Osteoblast (primary cell): ENCODE data around the gene LRP8. TPM values are rescaled to one million over a fixed set of nuclear protein-coding genes. Genes with fewer than 3 reads are reported as not detected.

ENCODE experiments used
- DNase-seq: peaks from one replicate; pipeline ENCODE4 v3.0.0; 2011; ENCODE audit warnings: low spot score, mixed read lengths; ENCODE audit not compliant: insufficient read length; ENCODE audit errors: missing footprints
- H2AFZ ChIP-seq: 2 replicates; pipeline ENCODE4 v1.6.0; 2011; ENCODE audit warnings: mild to moderate bottlenecking, low read length
- H3K27ac ChIP-seq: 2 replicates; pipeline ENCODE4 v1.5.1; 2011; ENCODE audit warnings: mild to moderate bottlenecking, low read depth, low read length, moderate library complexity
- H3K27me3 ChIP-seq: 2 replicates; pipeline ENCODE4 v1.6.0; 2012; ENCODE audit warnings: mild to moderate bottlenecking, control low read depth, inconsistent platforms, low read length, moderate library complexity; ENCODE audit not compliant: insufficient read depth
- H3K36me3 ChIP-seq: 2 replicates; pipeline ENCODE4 v1.5.1; 2011; ENCODE audit warnings: mild to moderate bottlenecking, low read length, control low read depth, moderate library complexity; ENCODE audit not compliant: insufficient read depth
- H3K4me1 ChIP-seq: 2 replicates; pipeline ENCODE4 v1.5.1; 2011; ENCODE audit warnings: mild to moderate bottlenecking, low read length, control low read depth, moderate library complexity; ENCODE audit not compliant: insufficient read depth
- H3K4me2 ChIP-seq: 2 replicates; pipeline ENCODE4 v1.6.0; 2011; ENCODE audit warnings: mild to moderate bottlenecking, low read length; ENCODE audit not compliant: insufficient read depth
- H3K4me3 ChIP-seq: fragments of 200-600 bp; sonication (generic); 3 replicates; pipeline ENCODE4 v1.5.1; 2012; ENCODE audit warnings: mild to moderate bottlenecking, low read length, inconsistent platforms; ENCODE audit not compliant: insufficient read depth
- H3K79me2 ChIP-seq: 2 replicates; pipeline ENCODE4 v1.6.0; 2012; ENCODE audit warnings: mild to moderate bottlenecking, low read length, control low read depth, inconsistent platforms; ENCODE audit not compliant: insufficient read depth
- H3K9me3 ChIP-seq: 2 replicates; pipeline ENCODE4 v1.5.1; 2011; ENCODE audit warnings: low read depth, low read length, control low read depth
- H4K20me1 ChIP-seq: 2 replicates; pipeline ENCODE4 v1.6.0; 2012; ENCODE audit warnings: mild to moderate bottlenecking, low read length, control low read depth; ENCODE audit not compliant: insufficient read depth
- CTCF ChIP-seq: IDR thresholded peaks from 2 replicates; pipeline ENCODE4 v1.5.1; 2011; ENCODE audit warnings: mild to moderate bottlenecking, low read depth, low read length, moderate library complexity; ENCODE audit errors: extremely low read depth
- total RNA-seq: library from RNA; depleted of rRNA; stranded (reverse); fragments of >200 nt; gene quantifications from 2 replicates; pipeline ENCODE4 v1.2.3, GENCODE V29; 2012

LRP8 gene
- total RNA-seq, 1 donor = 11.2 TPM

- TF ChIP-seq CTCF = no peak
- Histone ChIP-seq H3K36me3 (peaks cover 10% of the 10 kb centered on the region), H4K20me1 (no peaks in the 10 kb centered on the region)
These were observed 5.9 kb downstream of the LRP8 start for GRCh38 chr1:53321776-53322602.

DNA sequence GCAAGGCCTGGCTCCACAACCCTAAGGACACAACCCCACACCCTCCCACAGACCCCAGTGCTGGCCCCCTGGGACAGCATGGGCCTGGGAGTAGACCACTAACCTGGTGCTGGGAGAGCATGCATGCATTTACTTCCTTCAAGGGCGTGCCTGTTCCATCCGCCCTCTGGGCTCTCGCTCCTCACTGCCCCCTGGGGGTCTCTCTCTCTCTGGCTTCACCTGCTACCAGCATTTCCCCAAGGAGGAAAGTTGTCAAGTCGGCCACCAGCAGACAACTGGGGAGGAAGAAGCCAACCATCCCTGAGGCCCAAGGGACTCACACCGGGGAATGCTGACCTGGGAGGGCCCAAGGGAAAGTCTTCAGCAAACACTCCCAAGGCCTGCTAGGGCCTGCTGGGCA is 6.5 kb downstream of the LRP8 start:
- TF ChIP-seq CTCF = peak; percentile 5

More at GRCh38 chr1:53321776-53322602, 5.9 kb downstream of the LRP8 start:
- H3K79me2 ChIP-seq = no peaks in the 10 kb centered on the region
- no peak overlapping the region for H2AFZ ChIP-seq
- no peaks in the 10 kb centered on the region for H3K9me3 ChIP-seq
- H3K27me3 ChIP-seq = no peaks in the 10 kb centered on the region
- DNase-seq = peak; percentile 47
- no peak overlapping the region for H3K4me2 ChIP-seq
- H3K4me3 ChIP-seq = no peak overlapping the region
- H3K4me1 ChIP-seq = peaks cover 18% of the 10 kb centered on the region
- H3K27ac ChIP-seq = no peak overlapping the region

GRCh38 chr1:53320646-53321045 is 7.2 kb downstream of the LRP8 start:
- no peak overlapping the region for H3K27ac ChIP-seq
- peaks cover 10% of the 10 kb centered on the region for H3K36me3 ChIP-seq
- H3K9me3 ChIP-seq = no peaks in the 10 kb centered on the region
- H3K4me3 ChIP-seq = no peak overlapping the region
- no peaks in the 10 kb centered on the region for H3K79me2 ChIP-seq
- peak; percentile 73 for DNase-seq
- TF ChIP-seq CTCF = no peak
- no peak overlapping the region for H2AFZ ChIP-seq
- peaks cover 5% of the 10 kb centered on the region for H3K4me1 ChIP-seq
- H3K4me2 ChIP-seq = no peak overlapping the region
- H3K27me3 ChIP-seq = no peaks in the 10 kb centered on the region
- no peaks in the 10 kb centered on the region for H4K20me1 ChIP-seq

More for the DNA sequence above, 6.5 kb downstream of the LRP8 start:
- Histone ChIP-seq H3K4me1 (peaks cover 11% of the 10 kb centered on the region), H3K27ac (no peak overlapping the region), H3K36me3 (peaks cover 10% of the 10 kb centered on the region), H3K9me3 (no peaks in the 10 kb centered on the region), H3K79me2 (no peaks in the 10 kb centered on the region), H4K20me1 (no peaks in the 10 kb centered on the region), H3K4me3 (no peak overlapping the region), H3K27me3 (no peaks in the 10 kb centered on the region), H2AFZ (no peak overlapping the region), H3K4me2 (no peak overlapping the region)
- peak; percentile 76 for DNase-seq

- Histone ChIP-seq H3K4me1 (no peaks in the 10 kb centered on the region), H3K9me3 (no peaks in the 10 kb centered on the region), H3K27ac (no peak overlapping the region), H2AFZ (no peak overlapping the region), H4K20me1 (no peaks in the 10 kb centered on the region), H3K4me2 (no peak overlapping the region), H3K79me2 (no peaks in the 10 kb centered on the region), H3K4me3 (no peak overlapping the region), H3K27me3 (no peaks in the 10 kb centered on the region), H3K36me3 (peaks cover 10% of the 10 kb centered on the region)
- TF ChIP-seq CTCF = no peak
- peak; percentile 86 for DNase-seq
These were observed 8.4 kb downstream of the LRP8 start for GRCh38 chr1:53319296-53320101.
